GM12892 (cell line): ENCODE measurements around the gene ANGEL2.

ENCODE experiments used
- POLR2A ChIP-seq: IDR thresholded peaks from 2 replicates; pipeline ENCODE4 v1.6.1; 2011; ENCODE audit warnings: low read depth, low read length, control low read depth
- POLR2AphosphoS5 ChIP-seq: IDR thresholded peaks from 2 replicates; pipeline ENCODE4 v1.6.1; 2011; ENCODE audit warnings: low read depth, low read length, control low read depth
- TAF1 ChIP-seq: IDR thresholded peaks from 2 replicates; pipeline ENCODE4 v1.6.1; 2011; ENCODE audit warnings: low read depth, mild to moderate bottlenecking, control low read depth, low read length, borderline replicate concordance

- no peak for TF ChIP-seq POLR2A
- TF ChIP-seq POLR2AphosphoS5 = no peak
- TF ChIP-seq TAF1 = no peak
Observed at GRCh38 chr1:212954514-212954913, 61.2 kb downstream of the ANGEL2 start.
